HL-60 (cell line): Measurements from ENCODE around the gene SWSAP1.
"Not testable (repeated sequence)": the region's sequence is repeated elsewhere in the genome, so short reads cannot be mapped to it uniquely, and the experiment has no call there.

Experiments
- DNase-seq, 2 experiments: peaks; one replicate each; pipeline ENCODE4 v3.0.0-alpha.2; 2010 to 2020; ENCODE audit warnings: low read depth in 1 of 2, low spot score in 1 of 2
- H3K27ac ChIP-seq: fragments of 250-450 bp; sonication (Bioruptor Pico); replicated peaks from 2 replicates; pipeline ENCODE4 v1.5.1; 2020; ENCODE audit warnings: mild to moderate bottlenecking, moderate library complexity
- H3K27me3 ChIP-seq: fragments of 250-450 bp; sonication (Bioruptor Pico); 2 replicates; pipeline ENCODE4 v1.5.1; 2021; ENCODE audit warnings: mild to moderate bottlenecking, moderate library complexity; ENCODE audit not compliant: insufficient read depth, poor library complexity, severe bottlenecking
- H3K4me3 ChIP-seq: replicated peaks from 2 replicates; pipeline ENCODE4 v1.5.1; 2011; ENCODE audit warnings: mild to moderate bottlenecking, control low read depth, low read length; ENCODE audit not compliant: insufficient read depth
- GABPA ChIP-seq: IDR thresholded peaks from 2 replicates; pipeline ENCODE4 v1.6.1; 2012; ENCODE audit warnings: low read depth
- POLR2AphosphoS5 ChIP-seq: IDR thresholded peaks from 2 replicates; pipeline ENCODE4 v1.6.1; 2012; ENCODE audit warnings: low read depth
- SPI1 ChIP-seq: IDR thresholded peaks from 2 replicates; pipeline ENCODE4 v1.6.1; 2012; ENCODE audit warnings: low read depth, mild to moderate bottlenecking, borderline replicate concordance
- TF ChIP-seq, protein P1 (sequence below): IDR thresholded peaks from one replicate; pipeline ENCODE4 v1.5.1; 2011; ENCODE audit warnings: low read length, control low read depth, inconsistent platforms; ENCODE audit not compliant: insufficient read depth
- TF ChIP-seq, protein P2 (sequence below): IDR thresholded peaks from 2 replicates; pipeline ENCODE4 v1.6.1; 2012; ENCODE audit warnings: low read depth; ENCODE audit not compliant: insufficient replicate concordance

SWSAP1 gene

DNA sequence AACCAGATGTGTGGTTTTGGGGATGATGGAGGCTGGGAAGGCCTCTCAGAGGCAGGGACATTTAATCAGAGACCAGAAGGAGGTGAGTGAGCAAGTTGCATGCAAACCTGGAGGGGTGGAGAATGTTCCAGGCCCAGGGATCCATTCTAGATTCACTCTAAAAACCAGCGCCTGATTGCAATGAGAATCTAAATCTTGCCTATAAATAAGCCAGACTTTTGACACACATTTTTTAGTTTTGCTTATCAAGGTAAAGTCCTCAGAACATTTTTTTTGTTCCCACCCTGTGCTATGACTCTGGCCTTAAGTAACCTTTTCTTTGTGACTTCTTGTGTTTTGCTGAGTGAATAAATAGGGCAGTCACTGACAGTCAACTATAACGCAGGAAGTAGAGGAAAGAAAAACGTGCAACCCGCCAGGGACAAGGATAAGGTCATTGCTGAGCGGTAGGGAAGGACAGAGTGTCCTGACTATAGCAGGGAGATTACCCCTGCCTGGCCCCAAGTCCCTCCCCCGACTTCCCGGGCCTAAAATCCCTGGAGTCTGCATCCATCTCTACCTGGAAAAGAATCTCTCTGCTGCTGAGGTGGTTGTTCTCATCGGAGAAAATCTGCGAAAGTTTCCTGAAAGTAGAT is 30.2 kb downstream of the SWSAP1 start:
- H3K27ac ChIP-seq: no peak overlapping the region
- no peaks in the 10 kb centered on the region for H3K27me3 ChIP-seq
- TF ChIP-seq GABPA: no peak
- no peak for TF ChIP-seq SPI1
- TF ChIP-seq, protein P1, sequence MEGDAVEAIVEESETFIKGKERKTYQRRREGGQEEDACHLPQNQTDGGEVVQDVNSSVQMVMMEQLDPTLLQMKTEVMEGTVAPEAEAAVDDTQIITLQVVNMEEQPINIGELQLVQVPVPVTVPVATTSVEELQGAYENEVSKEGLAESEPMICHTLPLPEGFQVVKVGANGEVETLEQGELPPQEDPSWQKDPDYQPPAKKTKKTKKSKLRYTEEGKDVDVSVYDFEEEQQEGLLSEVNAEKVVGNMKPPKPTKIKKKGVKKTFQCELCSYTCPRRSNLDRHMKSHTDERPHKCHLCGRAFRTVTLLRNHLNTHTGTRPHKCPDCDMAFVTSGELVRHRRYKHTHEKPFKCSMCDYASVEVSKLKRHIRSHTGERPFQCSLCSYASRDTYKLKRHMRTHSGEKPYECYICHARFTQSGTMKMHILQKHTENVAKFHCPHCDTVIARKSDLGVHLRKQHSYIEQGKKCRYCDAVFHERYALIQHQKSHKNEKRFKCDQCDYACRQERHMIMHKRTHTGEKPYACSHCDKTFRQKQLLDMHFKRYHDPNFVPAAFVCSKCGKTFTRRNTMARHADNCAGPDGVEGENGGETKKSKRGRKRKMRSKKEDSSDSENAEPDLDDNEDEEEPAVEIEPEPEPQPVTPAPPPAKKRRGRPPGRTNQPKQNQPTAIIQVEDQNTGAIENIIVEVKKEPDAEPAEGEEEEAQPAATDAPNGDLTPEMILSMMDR: no peak
- no peak for TF ChIP-seq POLR2AphosphoS5
- TF ChIP-seq, protein P2, sequence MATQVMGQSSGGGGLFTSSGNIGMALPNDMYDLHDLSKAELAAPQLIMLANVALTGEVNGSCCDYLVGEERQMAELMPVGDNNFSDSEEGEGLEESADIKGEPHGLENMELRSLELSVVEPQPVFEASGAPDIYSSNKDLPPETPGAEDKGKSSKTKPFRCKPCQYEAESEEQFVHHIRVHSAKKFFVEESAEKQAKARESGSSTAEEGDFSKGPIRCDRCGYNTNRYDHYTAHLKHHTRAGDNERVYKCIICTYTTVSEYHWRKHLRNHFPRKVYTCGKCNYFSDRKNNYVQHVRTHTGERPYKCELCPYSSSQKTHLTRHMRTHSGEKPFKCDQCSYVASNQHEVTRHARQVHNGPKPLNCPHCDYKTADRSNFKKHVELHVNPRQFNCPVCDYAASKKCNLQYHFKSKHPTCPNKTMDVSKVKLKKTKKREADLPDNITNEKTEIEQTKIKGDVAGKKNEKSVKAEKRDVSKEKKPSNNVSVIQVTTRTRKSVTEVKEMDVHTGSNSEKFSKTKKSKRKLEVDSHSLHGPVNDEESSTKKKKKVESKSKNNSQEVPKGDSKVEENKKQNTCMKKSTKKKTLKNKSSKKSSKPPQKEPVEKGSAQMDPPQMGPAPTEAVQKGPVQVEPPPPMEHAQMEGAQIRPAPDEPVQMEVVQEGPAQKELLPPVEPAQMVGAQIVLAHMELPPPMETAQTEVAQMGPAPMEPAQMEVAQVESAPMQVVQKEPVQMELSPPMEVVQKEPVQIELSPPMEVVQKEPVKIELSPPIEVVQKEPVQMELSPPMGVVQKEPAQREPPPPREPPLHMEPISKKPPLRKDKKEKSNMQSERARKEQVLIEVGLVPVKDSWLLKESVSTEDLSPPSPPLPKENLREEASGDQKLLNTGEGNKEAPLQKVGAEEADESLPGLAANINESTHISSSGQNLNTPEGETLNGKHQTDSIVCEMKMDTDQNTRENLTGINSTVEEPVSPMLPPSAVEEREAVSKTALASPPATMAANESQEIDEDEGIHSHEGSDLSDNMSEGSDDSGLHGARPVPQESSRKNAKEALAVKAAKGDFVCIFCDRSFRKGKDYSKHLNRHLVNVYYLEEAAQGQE: no peak
- DNase-seq: no peak
- no peak overlapping the region for H3K4me3 ChIP-seq

DNA sequence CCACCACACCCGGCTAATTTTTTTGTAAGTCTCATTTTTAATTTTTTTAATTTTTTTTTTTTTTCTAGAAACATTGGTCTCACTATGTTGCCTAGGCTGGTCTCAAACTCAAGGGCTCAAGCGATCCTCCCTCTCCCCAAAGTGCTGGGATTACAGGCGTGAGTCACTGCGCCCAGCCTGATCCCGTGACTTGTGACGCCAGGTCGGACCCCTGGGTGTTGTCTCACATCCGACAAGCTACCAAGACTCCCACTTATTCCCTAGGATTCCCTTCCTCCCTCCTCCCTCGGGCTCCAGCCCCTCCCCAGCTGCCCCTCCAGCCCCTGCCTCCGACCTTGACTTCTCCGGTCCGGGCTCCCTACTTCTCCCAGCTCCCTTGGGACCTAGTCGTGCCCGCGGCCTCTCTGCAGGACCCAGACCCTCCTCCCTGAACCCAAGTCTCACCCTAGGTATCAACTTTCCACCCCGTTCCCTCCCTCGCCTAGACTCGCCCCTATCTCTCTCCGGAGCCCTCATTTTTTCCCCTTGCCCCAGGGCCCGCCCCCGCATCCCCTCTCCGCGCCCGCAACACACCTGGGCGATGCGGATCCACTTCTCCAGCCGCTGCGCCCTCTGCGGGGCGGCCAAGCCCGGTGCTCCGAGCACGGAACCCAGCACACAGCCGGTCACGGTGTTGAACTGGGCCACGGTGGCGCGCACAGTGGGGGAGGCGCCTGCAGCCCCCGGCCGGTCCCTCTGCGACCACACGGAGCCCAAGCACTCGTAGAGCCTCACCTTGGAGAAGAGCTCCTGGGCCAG is 31.6 kb downstream of the SWSAP1 start:
- no peaks in the 10 kb centered on the region for H3K27me3 ChIP-seq
- TF ChIP-seq, protein P1: no peak
- TF ChIP-seq GABPA: no peak
- TF ChIP-seq POLR2AphosphoS5: no peak
- TF ChIP-seq, protein P2: no peak
- no peak for TF ChIP-seq SPI1
- H3K4me3 ChIP-seq: no peak overlapping the region
- H3K27ac ChIP-seq: no peak overlapping the region
- DNase-seq: no peak

DNA sequence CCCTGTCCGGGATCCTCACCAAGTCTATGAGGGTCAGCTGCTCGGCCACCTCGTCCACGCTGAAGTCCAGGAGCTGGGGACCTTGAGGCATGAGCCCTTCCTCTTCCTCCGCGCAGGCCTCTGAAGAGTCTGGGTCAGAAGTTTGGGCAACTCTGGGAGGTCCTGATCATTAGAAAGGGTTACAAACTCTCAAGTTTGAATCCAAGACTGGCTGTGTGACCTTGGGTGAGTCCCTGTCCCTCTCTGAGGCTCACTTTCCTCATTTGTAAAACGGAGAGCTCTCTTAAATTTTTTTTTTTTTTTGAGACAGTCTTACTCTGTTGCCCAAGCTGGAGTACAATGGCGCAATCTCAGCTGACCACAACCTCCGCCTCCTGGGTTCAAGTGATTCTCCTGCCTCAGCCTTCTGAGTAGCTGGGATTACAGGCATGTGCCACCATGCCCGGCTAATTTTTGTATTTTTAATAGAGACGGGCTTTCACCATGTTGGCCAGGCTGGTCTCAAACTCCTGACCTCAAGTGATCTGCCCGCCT is 32.3 kb downstream of the SWSAP1 start:
- peak in 1 of 2 experiments; percentile 56 for DNase-seq
- not testable (repeated sequence) for H3K27ac ChIP-seq, H3K27me3 ChIP-seq, H3K4me3 ChIP-seq

DNA sequence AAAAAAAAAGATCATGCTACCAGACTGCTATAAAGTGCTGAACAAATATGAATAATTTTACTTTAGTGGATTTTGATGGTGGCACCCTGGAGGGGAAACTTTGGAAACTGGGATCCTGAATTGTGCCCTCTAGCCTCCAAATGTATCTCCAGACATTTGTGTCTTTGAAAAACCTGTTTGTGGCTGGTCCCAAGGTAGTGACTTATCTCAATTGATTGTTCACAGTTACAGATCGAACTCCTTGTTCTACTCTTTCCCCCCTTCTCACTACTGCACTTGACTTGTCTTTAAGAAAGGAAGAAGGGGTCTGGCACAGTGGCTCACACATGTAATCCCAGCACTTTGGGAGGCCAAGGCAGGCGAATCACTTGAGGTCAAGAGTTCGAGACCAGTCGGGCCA is 34.1 kb downstream of the SWSAP1 start:
- H3K4me3 ChIP-seq: no peak overlapping the region
- H3K27ac ChIP-seq: no peak overlapping the region
- H3K27me3 ChIP-seq: no peaks in the 10 kb centered on the region
- no peak for DNase-seq
- TF ChIP-seq GABPA: no peak
- TF ChIP-seq SPI1: no peak
- TF ChIP-seq, protein P1: no peak
- TF ChIP-seq, protein P2: no peak
- no peak for TF ChIP-seq POLR2AphosphoS5
